CD8-positive, alpha-beta memory T cell (primary cell): ENCODE data around the gene MBOAT7. TPM values are rescaled to one million over a fixed set of nuclear protein-coding genes. Genes with fewer than 3 reads are reported as not detected.
A peak's percentile ranks its signal among the peaks of the same experiment; 100 is the strongest.

ENCODE experiments used
- CTCF ChIA-PET: fragments of 350-600 bp; sonication (Branson Sonifier 250); formaldehyde crosslinking; loops from one replicate; lab custom pipeline; 2021; ENCODE audit warnings: antibody characterized with exemption; lab: Charles Lee
- POLR2A ChIA-PET: fragments of 350-600 bp; sonication (Branson Sonifier 250); formaldehyde crosslinking; loops from one replicate; lab custom pipeline; 2021; ENCODE audit warnings: antibody characterized with exemption; lab: Charles Lee
- DNase-seq, 5 donors: peaks; one replicate each; pipeline versions ENCODE4 v3.0.0 to v3.0.0-alpha.2; 2020 to 2022; ENCODE audit warnings: mixed read lengths in 1 of 5
- H3K27ac ChIP-seq: one replicate; pipeline ENCODE4 v1.7.0; 2013; ENCODE audit warnings: low read depth, mild to moderate bottlenecking, low read length, moderate library complexity
- H3K27me3 ChIP-seq: 2 replicates; pipeline ENCODE4 v1.7.0; 2013; ENCODE audit warnings: low read length, mild to moderate bottlenecking; ENCODE audit not compliant: insufficient read depth, poor library complexity, severe bottlenecking
- H3K36me3 ChIP-seq: 2 replicates; pipeline ENCODE4 v1.7.0; 2013; ENCODE audit warnings: mild to moderate bottlenecking, low read length, moderate library complexity; ENCODE audit not compliant: insufficient read depth
- H3K4me1 ChIP-seq: 2 replicates; pipeline ENCODE4 v1.7.0; 2013; ENCODE audit warnings: mild to moderate bottlenecking, low read length, moderate library complexity; ENCODE audit not compliant: insufficient read depth
- H3K4me3 ChIP-seq: 2 replicates; pipeline ENCODE4 v1.7.0; 2013; ENCODE audit warnings: mild to moderate bottlenecking, low read length
- H3K9me3 ChIP-seq: 2 replicates; pipeline ENCODE4 v1.7.0; 2013; ENCODE audit warnings: mild to moderate bottlenecking, low read length
- H3K27ac Mint-ChIP-seq, 8 donors: one replicate each; pipeline ENCODE4 v1.8.0; 2020 to 2021; ENCODE audit warnings: mixed read lengths in 8 of 8, mild to moderate bottlenecking in 6 of 8, inconsistent platforms in 3 of 8, moderate library complexity in 3 of 8
- H3K27me3 Mint-ChIP-seq, 2 donors: one replicate each; pipeline ENCODE4 v1.8.0; 2020 to 2021; ENCODE audit warnings: mixed read lengths in 2 of 2, mild to moderate bottlenecking in 1 of 2, moderate library complexity in 1 of 2
- H3K36me3 Mint-ChIP-seq, 3 donors: one replicate each; pipeline ENCODE4 v1.8.0; 2020 to 2021; ENCODE audit warnings: mixed read lengths in 3 of 3, inconsistent platforms in 1 of 3, mild to moderate bottlenecking in 1 of 3
- H3K4me1 Mint-ChIP-seq, 3 donors: one replicate each; pipeline ENCODE4 v1.8.0; 2020 to 2021; ENCODE audit warnings: mixed read lengths in 3 of 3, inconsistent platforms in 1 of 3, mild to moderate bottlenecking in 1 of 3
- H3K4me3 Mint-ChIP-seq, 7 donors: one replicate each; pipeline ENCODE4 v1.8.0; 2020 to 2021; ENCODE audit warnings: mixed read lengths in 7 of 7, mild to moderate bottlenecking in 6 of 7, moderate library complexity in 4 of 7, inconsistent platforms in 2 of 7
- H3K9me3 Mint-ChIP-seq, 5 donors: one replicate each; pipeline ENCODE4 v1.8.0; 2020 to 2022; ENCODE audit warnings: mixed read lengths in 5 of 5, mild to moderate bottlenecking in 3 of 5, moderate library complexity in 2 of 5, inconsistent platforms in 1 of 5
- polyA plus RNA-seq: library from polyadenylated mRNA; unstranded; fragments of 300-500 nt; fragmentation: Illumina TruSeq; gene quantifications from one replicate; pipeline ENCODE4 v1.2.3, GENCODE V29; 2021
- total RNA-seq, 2 experiments: library from RNA; stranded (reverse); gene quantifications; one replicate each; pipeline ENCODE4 v1.2.3, GENCODE V29; 2021

The MBOAT7 gene
- total and polyA plus RNA-seq, 3 experiments from 2014 or later = 21.9 to 114 (median 98.7) TPM

DNA sequence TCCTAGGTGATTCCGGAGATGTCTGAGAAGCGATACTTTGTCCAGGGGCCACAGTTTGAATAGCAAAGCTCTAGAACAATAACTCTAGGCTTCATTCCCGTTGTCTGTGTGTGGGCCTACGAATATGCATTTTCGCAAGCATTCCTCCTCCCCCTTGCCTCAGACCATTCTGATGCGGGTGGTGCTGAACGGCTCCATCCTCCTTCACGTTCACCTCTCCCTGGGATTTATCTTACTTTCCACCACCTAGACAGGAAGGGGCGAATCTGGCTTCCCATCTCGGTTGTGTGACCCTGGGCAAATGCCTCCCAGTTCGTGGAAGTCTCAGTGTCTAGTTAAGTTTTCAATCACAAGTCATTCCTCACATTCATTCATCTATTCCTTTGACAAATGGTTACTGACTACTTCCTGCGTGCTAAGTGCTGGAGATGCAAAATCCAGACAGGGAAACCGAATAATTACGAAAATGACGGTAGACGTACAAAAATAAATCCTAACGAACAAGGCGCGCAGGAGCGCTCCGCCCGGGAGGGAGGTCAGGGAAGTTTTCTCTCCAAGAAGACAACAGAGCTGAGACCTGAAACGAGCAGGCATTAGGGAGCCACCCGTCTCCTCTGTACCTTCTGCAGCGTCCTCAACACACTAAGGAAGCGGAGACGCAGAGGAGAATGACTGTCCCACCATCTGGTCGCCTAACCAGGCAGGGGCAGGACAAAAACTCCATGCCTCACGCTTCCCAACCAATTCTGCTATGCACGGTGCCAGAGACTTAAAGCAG, 53.1 kb downstream of the MBOAT7 start:
- Mint-ChIP-seq H3K27me3 (peaks cover 0 to 1% of the 10 kb centered on the region in 2 donors), H3K4me1 (peaks cover 36 to 47% (median 44%) of the 10 kb centered on the region in 3 donors), H3K4me3 (peak overlapping the region; percentile 81 to 92 (median 88)), H3K9me3 (no peaks in the 10 kb centered on the region), H3K36me3 (peaks cover 0 to 31% (median 0%) of the 10 kb centered on the region in 3 donors), H3K27ac (peak overlapping the region; percentile 76 to 95 (median 92))
- peak overlapping the region; percentile 60 for H3K27ac ChIP-seq
- POLR2A ChIA-PET = interaction anchor here (0.7 to 2.3 kb wide), 18 partner anchors 13 to 1767 kb away, joined by 3 to 60 read pairs (median 4); partner anchors contain the start of genes LENG1, LENG9, MBOAT7 and MYADM
- CTCF ChIA-PET = interaction anchor here (0.9 to 2.2 kb wide), 7 partner anchors 21 to 96 kb away, joined by 3 to 11 read pairs (median 5); partner anchors contain the start of genes LENG1, MBOAT7, PRPF31 and TFPT
- H3K36me3 ChIP-seq = no peaks in the 10 kb centered on the region
- no peaks in the 10 kb centered on the region for H3K27me3 ChIP-seq
- H3K4me1 ChIP-seq = peaks cover 39% of the 10 kb centered on the region
- H3K4me3 ChIP-seq = peak overlapping the region; percentile 87
- no peaks in the 10 kb centered on the region for H3K9me3 ChIP-seq
- DNase-seq = no peak

DNA sequence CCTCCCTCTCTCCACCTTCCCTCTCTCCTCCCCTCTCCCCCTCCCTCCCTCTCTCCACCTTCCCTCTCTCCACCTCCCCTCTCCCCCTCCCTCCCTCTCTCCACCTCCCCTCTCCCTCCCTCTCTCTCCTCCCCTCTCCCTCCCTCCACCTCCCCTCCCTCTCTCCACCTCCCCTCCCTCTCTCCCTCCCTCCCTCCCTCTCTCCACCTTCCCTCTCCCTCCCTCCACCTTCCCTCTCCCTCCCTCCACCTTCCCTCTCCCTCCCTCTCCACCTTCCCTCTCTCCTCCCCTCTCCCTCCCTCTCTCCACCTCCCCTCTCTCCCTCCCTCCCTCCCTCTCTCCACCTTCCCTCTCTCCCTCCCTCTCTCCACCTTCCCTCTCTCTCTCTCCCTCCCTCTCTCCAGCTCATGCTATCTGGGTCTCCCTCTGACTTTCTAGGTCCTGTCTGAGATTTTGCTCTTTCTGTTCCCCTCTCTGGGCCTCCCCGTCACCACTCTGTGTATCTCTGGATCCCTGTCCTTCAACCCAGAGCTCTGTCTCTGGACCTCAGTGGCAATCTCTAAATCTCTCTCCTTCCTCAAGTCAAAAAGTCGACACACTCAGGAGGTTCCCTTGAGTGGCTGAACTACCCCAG, 55.3 kb downstream of the MBOAT7 start:
- H3K27me3 Mint-ChIP-seq = peaks cover 0 to 1% of the 10 kb centered on the region in 2 donors
- H3K27ac Mint-ChIP-seq = peak overlapping the region in 2 of 8 donors; percentile 17 to 77
- ChIA-PET POLR2A (no interaction called here), CTCF (no interaction called here)
- peaks cover 0 to 30% (median 0%) of the 10 kb centered on the region in 3 donors for H3K36me3 Mint-ChIP-seq
- Histone ChIP-seq H3K9me3 (no peaks in the 10 kb centered on the region), H3K36me3 (no peaks in the 10 kb centered on the region), H3K27me3 (no peaks in the 10 kb centered on the region), H3K4me1 (peaks cover 17% of the 10 kb centered on the region), H3K4me3 (no peak overlapping the region), H3K27ac (no peak overlapping the region)
- no peaks in the 10 kb centered on the region for H3K9me3 Mint-ChIP-seq
- H3K4me3 Mint-ChIP-seq = no peak overlapping the region
- DNase-seq = no peak
- H3K4me1 Mint-ChIP-seq = peaks cover 20 to 25% (median 22%) of the 10 kb centered on the region in 3 donors

DNA sequence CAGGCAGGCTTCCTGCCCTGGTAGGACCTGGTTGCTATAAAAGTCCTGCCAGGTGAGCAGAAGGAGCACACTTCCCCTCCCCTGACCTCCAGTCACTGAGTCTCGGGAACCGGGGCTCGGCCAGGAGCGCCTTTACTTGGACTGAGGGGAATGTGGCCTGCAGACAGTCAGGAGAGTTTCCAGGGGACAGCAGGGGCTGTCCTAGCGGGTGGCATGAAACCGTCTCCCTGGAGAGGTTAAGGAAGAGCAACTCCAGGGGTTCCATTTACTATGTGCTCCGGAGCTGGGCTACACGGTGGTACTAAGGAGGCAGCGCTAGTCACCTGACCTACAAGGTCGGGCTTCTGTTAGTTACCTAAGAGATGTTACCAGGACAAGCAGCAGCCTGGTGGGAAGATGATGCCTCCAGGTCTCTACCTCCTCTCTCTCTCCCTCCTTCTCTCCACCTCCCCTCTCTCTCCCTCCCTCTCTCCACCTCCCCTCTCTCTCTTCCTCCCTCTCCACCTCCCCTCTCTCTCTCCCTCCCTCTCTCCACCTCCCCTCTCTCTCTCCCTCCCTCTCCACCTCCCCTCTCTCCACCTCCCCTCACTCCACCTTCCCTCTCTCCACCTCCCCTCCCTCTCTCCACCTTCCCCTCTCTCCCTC, 55.9 kb downstream of the MBOAT7 start:
- CTCF ChIA-PET = no interaction called here
- POLR2A ChIA-PET = no interaction called here

DNA sequence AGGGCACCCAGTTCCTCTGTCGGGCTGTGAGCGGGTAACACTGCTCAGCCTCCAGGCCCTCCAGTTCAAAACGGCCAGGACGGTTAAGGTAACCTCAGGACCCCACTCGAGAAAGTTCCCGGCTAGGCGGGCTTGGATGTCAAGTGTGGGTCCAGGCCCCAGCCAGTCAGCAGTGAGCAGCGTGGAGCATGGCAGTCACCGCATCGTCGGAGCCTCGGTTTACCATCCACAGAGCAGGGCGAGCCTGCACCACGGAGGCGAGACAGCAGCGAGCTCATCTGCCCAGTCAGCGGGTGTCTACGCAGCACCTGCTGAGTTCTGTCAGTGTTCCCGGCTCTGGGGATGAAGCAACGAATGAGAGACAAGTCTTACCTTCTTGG, 59.8 kb downstream of the MBOAT7 start:
- no peaks in the 10 kb centered on the region for H3K4me1 ChIP-seq
- CTCF ChIA-PET = no interaction called here
- H3K27ac ChIP-seq = no peak overlapping the region
- peaks cover 8% of the 10 kb centered on the region for H3K36me3 ChIP-seq
- no peaks in the 10 kb centered on the region for H3K27me3 ChIP-seq
- H3K27me3 Mint-ChIP-seq = no peaks in the 10 kb centered on the region
- no peaks in the 10 kb centered on the region for H3K9me3 ChIP-seq
- DNase-seq = no peak
- peaks cover 0 to 59% (median 6%) of the 10 kb centered on the region in 3 donors for H3K36me3 Mint-ChIP-seq
- no peak overlapping the region for H3K4me3 Mint-ChIP-seq
- H3K4me3 ChIP-seq = no peak overlapping the region
- H3K4me1 Mint-ChIP-seq = peaks cover 2 to 4% (median 3%) of the 10 kb centered on the region in 3 donors
- POLR2A ChIA-PET = no interaction called here
- no peak overlapping the region for H3K27ac Mint-ChIP-seq
- no peaks in the 10 kb centered on the region for H3K9me3 Mint-ChIP-seq

More for the DNA sequence above, 55.9 kb downstream of the MBOAT7 start:
- H3K4me3 ChIP-seq = no peak overlapping the region
- no peaks in the 10 kb centered on the region for H3K9me3 ChIP-seq
- Mint-ChIP-seq H3K9me3 (no peaks in the 10 kb centered on the region), H3K36me3 (peaks cover 0 to 30% (median 0%) of the 10 kb centered on the region in 3 donors), H3K27ac (peak overlapping the region in 1 of 8 donors; percentile 60), H3K27me3 (peaks cover 0 to 1% of the 10 kb centered on the region in 2 donors), H3K4me3 (peak overlapping the region in 1 of 7 donors; percentile 44), H3K4me1 (peaks cover 14 to 18% (median 17%) of the 10 kb centered on the region in 3 donors)
- no peak for DNase-seq
- H3K4me1 ChIP-seq = peaks cover 11% of the 10 kb centered on the region
- H3K27me3 ChIP-seq = no peaks in the 10 kb centered on the region
- no peaks in the 10 kb centered on the region for H3K36me3 ChIP-seq
- no peak overlapping the region for H3K27ac ChIP-seq

DNA sequence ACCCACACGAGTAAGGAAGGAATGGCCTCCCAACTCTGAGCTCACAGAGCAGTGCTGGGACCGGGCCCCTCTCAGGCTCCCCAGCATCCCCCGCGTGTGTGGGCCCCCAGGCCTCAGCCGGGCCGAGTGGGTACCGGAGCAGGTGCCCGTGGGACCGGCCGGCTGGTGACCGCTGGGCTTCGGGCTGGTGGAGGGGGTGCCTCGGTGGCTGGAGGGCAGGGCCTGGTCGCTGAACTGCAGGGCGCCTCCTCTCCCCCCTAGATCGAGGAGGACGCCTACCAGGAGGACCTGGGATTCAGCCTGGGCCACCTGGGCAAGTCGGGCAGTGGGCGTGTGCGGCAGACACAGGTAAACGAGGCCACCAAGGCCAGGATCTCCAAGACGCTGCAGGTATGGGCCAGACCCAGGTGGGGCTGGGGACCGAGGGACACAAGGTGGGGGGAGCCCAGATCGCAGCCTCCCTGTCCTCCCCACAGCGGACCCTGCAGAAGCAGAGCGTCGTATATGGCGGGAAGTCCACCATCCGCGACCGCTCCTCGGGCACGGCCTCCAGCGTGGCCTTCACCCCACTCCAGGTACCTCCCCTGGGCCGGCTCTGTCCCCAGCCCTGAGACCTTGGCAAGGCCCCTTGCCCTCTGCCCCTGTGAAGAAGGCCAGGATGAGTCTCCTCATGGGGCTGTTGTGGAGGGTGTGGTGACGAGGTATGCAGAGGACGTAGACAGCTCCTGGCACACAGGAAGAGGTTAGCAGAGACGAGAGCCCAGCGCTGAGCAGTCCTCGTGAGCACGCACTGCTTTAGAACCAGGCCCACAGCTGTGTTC, 60.4 kb downstream of the MBOAT7 start:
- Histone ChIP-seq H3K9me3 (no peaks in the 10 kb centered on the region), H3K4me1 (no peaks in the 10 kb centered on the region), H3K27ac (no peak overlapping the region), H3K36me3 (peaks cover 12% of the 10 kb centered on the region), H3K4me3 (no peak overlapping the region), H3K27me3 (no peaks in the 10 kb centered on the region)
- CTCF ChIA-PET = no interaction called here
- DNase-seq = no peak
- Mint-ChIP-seq H3K36me3 (peaks cover 0 to 65% (median 6%) of the 10 kb centered on the region in 3 donors), H3K27me3 (no peaks in the 10 kb centered on the region), H3K27ac (no peak overlapping the region), H3K4me1 (no peaks in the 10 kb centered on the region), H3K4me3 (no peak overlapping the region), H3K9me3 (no peaks in the 10 kb centered on the region)
- POLR2A ChIA-PET = no interaction called here

DNA sequence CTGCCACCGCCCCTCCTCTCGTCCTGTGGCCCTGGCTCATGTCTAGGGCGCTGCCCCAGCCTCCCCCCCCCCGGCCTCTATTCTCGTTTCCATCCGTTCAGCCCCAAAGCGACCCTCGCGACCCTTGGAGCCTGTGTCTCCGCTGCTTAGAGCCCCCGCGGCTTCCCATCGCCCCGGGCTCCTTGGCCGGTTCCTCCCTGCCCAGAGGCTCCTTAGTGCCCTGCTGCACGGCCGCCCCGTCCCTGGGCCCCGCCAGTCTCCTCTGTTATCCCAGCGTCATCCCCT, 61.0 kb downstream of the MBOAT7 start:
- H3K9me3 ChIP-seq = no peaks in the 10 kb centered on the region
- Mint-ChIP-seq H3K9me3 (no peaks in the 10 kb centered on the region), H3K27ac (peak overlapping the region in 1 of 8 donors; percentile 86), H3K27me3 (no peaks in the 10 kb centered on the region), H3K36me3 (peaks cover 0 to 71% (median 6%) of the 10 kb centered on the region in 3 donors), H3K4me3 (no peak overlapping the region), H3K4me1 (no peaks in the 10 kb centered on the region)
- no peak overlapping the region for H3K27ac ChIP-seq
- no peak overlapping the region for H3K4me3 ChIP-seq
- CTCF ChIA-PET = no interaction called here
- no peaks in the 10 kb centered on the region for H3K4me1 ChIP-seq
- POLR2A ChIA-PET = no interaction called here
- H3K27me3 ChIP-seq = no peaks in the 10 kb centered on the region
- H3K36me3 ChIP-seq = peaks cover 18% of the 10 kb centered on the region
- no peak for DNase-seq

DNA sequence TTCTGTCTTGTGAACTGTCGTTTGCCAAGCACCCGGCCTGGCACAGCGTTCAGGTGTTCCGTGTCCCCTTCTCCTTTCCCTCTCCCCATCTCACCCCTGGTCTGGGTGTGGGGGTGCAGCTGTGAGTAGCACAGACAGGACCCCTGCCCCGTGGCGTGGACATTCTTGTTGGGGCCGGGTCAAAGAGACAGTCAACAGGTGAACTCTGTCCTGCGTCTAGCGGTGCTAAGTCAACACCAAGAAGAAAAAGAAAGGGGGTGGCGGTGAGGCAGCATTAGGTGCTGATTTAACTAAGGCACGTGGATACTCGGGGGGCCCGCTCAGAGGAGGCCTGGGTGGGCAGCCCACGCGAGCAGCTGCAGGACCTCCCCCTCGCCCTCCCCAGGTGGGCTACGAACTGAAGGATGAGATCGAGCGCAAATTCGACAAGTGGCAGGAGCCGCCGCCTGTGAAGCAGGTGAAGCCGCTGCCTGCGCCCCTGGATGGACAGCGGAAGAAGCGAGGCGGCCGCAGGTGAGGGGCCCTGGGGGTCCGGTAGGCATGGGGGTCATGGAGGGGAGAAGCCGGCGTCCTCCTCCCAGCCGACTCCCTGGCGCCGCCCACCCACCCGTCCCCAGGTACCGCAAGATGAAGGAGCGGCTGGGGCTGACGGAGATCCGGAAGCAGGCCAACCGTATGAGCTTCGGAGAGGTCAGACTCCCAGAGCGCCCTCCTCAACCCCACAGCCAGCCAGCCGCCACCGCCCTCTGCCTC, 61.5 kb downstream of the MBOAT7 start:
- no peak overlapping the region for H3K4me3 Mint-ChIP-seq
- no peaks in the 10 kb centered on the region for H3K27me3 Mint-ChIP-seq
- peaks cover 18% of the 10 kb centered on the region for H3K36me3 ChIP-seq
- H3K4me1 Mint-ChIP-seq = no peaks in the 10 kb centered on the region
- no peaks in the 10 kb centered on the region for H3K9me3 ChIP-seq
- no peaks in the 10 kb centered on the region for H3K27me3 ChIP-seq
- peaks cover 0 to 76% (median 9%) of the 10 kb centered on the region in 3 donors for H3K36me3 Mint-ChIP-seq
- no peaks in the 10 kb centered on the region for H3K4me1 ChIP-seq
- no peak overlapping the region for H3K27ac ChIP-seq
- peak overlapping the region in 1 of 8 donors; percentile 86 for H3K27ac Mint-ChIP-seq
- no peak for DNase-seq
- CTCF ChIA-PET = no interaction called here
- no peaks in the 10 kb centered on the region for H3K9me3 Mint-ChIP-seq
- no peak overlapping the region for H3K4me3 ChIP-seq
- POLR2A ChIA-PET = interaction anchor here (1.0 kb wide), 1 partner anchor 9 kb away, joined by 4 read pairs; the partner anchor contains the start of gene CNOT3
